Esophagus muscularis mucosa (tissue), 4 donors: ENCODE results near the gene SETSIP. TPM values are rescaled to one million over a fixed set of nuclear protein-coding genes. Genes with fewer than 3 reads are reported as not detected.

Experiments
- DNase-seq: peaks from one replicate; pipeline ENCODE4 v3.0.0-alpha.2; 2017; ENCODE audit errors: extremely low spot score
- H3K27ac ChIP-seq, 4 donors: fragments of 200-600 bp; sonication (generic); replicated peaks in 1 of 4; 1 replicate in 3 of 4; 2 replicates in 1 of 4; pipeline ENCODE4 v1.5.1; 2016 to 2019; ENCODE audit warnings: mild to moderate bottlenecking in 1 of 4
- H3K27me3 ChIP-seq, 4 donors: fragments of 200-600 bp; sonication (generic); one replicate each; pipeline versions ENCODE4 v1.5.1 to v1.6.0; 2016 to 2019
- H3K36me3 ChIP-seq, 4 donors: fragments of 200-600 bp; sonication (generic); one replicate each; pipeline ENCODE4 v1.5.1; 2016 to 2019
- H3K4me1 ChIP-seq, 4 donors: fragments of 200-600 bp; sonication (generic); one replicate each; pipeline ENCODE4 v1.5.1; 2016 to 2019
- H3K4me3 ChIP-seq, 4 donors: fragments of 200-600 bp; sonication (generic); 1 replicate in 2 of 4; 2 replicates in 2 of 4; pipeline ENCODE4 v1.5.1; 2016 to 2019; ENCODE audit warnings: mild to moderate bottlenecking in 4 of 4, moderate library complexity in 1 of 4
- H3K9me3 ChIP-seq, 4 donors: fragments of 200-600 bp; sonication (generic); 1 replicate in 3 of 4; 2 replicates in 1 of 4; pipeline ENCODE4 v1.5.1; 2016 to 2019
- EP300 ChIP-seq: sonication (generic); formaldehyde crosslinking; IDR thresholded peaks from one replicate; pipeline ENCODE4 v1.6.1; 2017; ENCODE audit warnings: antibody characterized with exemption
- POLR2A ChIP-seq: fragments of 450-650 bp; IDR thresholded peaks from one replicate; pipeline ENCODE4 v1.6.1; 2017; ENCODE audit warnings: antibody characterized with exemption, moderate library complexity, mild to moderate bottlenecking, low read depth
- POLR2AphosphoS5 ChIP-seq, 2 donors: sonication (generic); formaldehyde crosslinking; IDR thresholded peaks; one replicate each; pipeline ENCODE4 v1.6.1; 2017; ENCODE audit warnings: antibody characterized with exemption in 2 of 2
- WGBS: methylation state at CpG from one replicate; pipeline ENCODE4 v1.1.5; 2018; 5-methylcytosine and 5-hydroxymethylcytosine counted together
- intact Hi-C: fragments of 100-400 bp; cut with DNase I; formaldehyde crosslinking; loops from one replicate; pipeline ENCODE4 v1.15.1; 2023
- total RNA-seq, 4 donors: library from RNA; depleted of rRNA; stranded (reverse); fragments of >200 nt; gene quantifications; one replicate each; pipeline versions ENCODE4 v1.1.0 to v1.2.1, GENCODE V29; 2016
- TF ChIP-seq, protein P1 (sequence below), 3 experiments: fragments of 200-600 bp in 2 of 3; fragments of 450-650 bp in 1 of 3; sonication (generic) in 2 of 3; IDR thresholded peaks; one replicate each; pipeline ENCODE4 v1.5.1; 2017 to 2019; ENCODE audit warnings: antibody characterized with exemption in 3 of 3, mild to moderate bottlenecking in 2 of 3, moderate library complexity in 1 of 3

The SETSIP gene, protein sequence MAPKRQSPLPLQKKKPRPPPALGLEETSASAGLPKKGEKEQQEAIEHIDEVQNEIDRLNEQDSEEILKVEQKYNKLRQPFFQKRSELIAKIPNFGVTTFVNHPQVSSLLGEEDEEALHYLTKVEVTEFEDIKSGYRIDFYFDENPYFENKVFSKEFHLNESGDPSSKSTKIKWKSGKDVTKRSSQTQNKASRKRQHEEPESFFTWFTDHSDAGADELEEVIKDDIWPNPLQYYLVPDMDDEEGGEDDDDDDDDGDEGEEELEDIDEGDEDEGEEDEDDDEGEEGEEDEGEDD
- not detected for total RNA-seq

DNA sequence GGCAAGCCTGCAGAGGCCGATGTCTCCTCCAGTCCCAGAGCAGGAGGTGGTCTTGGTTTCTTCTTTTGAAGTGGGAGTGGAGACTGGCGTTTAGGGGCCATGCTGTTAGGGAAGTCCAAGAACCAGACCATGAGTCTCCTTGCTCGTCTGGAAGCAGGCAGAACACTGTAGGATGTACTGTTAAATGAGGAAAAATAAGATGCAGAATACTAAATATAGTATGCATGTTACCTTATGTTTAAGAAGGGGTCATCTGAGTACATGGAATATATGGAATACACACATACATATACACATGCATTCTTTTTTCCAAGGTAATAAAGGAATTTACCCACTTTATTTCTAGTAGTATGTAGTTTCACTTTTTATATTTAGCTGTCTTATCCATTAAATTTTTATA lies at the start of gene SETSIP:
Gene SETSIP, minus strand, starts transcription at position 101 of the 400 bp plus-strand sequence. Its CDS starts 0 bp downstream, at position 101.
- Histone ChIP-seq H3K9me3 (no peaks in the 10 kb centered on the region), H3K4me3 (no peak within 1 kb of the TSS), H3K27ac (no peak within 1 kb of the TSS), H3K36me3 (no peaks in the 10 kb centered on the region), H3K27me3 (no peaks in the 10 kb centered on the region), H3K4me1 (peaks cover 0 to 7% (median 6%) of the 10 kb centered on the region in 4 donors)
- WGBS: 86% methylated on average over 3 of the region's 3 CpGs
- intact Hi-C loops: no loop called here
- DNase-seq: no peak
- no peak for TF ChIP-seq POLR2AphosphoS5 (IDR thresholded peaks at IDR 0.05)
- TF ChIP-seq, protein P1, sequence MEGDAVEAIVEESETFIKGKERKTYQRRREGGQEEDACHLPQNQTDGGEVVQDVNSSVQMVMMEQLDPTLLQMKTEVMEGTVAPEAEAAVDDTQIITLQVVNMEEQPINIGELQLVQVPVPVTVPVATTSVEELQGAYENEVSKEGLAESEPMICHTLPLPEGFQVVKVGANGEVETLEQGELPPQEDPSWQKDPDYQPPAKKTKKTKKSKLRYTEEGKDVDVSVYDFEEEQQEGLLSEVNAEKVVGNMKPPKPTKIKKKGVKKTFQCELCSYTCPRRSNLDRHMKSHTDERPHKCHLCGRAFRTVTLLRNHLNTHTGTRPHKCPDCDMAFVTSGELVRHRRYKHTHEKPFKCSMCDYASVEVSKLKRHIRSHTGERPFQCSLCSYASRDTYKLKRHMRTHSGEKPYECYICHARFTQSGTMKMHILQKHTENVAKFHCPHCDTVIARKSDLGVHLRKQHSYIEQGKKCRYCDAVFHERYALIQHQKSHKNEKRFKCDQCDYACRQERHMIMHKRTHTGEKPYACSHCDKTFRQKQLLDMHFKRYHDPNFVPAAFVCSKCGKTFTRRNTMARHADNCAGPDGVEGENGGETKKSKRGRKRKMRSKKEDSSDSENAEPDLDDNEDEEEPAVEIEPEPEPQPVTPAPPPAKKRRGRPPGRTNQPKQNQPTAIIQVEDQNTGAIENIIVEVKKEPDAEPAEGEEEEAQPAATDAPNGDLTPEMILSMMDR (IDR thresholded peaks at IDR 0.05): no peak
- no peak for TF ChIP-seq POLR2A
- no peak for TF ChIP-seq EP300

DNA sequence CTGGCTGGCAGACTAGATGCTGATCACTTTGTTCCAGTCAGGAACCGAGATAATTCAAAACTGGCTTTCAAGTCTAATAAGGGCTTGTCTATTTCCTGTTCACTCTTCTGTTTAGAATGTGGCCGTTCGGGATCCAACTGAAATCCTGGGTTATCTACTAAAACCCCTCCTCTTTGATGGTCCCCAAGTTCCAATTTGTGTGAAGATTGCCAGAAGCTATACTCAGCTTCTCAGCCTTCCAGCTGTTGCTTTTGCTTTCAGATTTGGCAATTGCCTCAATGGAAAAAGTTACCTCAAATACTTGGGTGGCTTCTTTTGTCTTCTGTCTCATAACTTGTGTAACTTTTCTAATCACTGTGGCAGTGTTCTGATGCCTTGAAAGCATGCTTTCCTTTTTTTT lies 48.7 kb upstream of the SETSIP start:
- intact Hi-C loops: no loop called here
- no peak for TF ChIP-seq POLR2AphosphoS5 (IDR thresholded peaks at IDR 0.05)
- no peak for TF ChIP-seq EP300
- TF ChIP-seq, protein P1 (IDR thresholded peaks at IDR 0.05): no peak
- no peak for TF ChIP-seq POLR2A

DNA sequence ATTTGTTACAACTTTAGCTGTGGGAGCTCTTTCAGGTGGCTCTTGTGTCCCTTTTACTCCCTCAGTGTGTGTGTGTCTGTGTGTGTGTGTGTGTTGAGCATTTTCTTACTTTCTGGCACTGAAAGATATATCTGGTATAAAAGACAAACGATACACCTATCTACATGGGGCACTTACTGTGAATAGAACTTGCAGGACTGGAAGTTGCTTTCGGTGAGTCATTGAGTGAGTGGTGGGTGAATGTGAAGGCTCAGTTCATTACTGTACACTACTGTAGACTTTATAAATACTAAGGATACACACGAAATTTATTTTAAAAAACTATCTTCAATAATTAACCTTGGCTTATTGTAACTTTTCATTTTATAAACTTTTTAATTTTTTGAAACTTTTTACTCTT lies 43.6 kb upstream of the SETSIP start:
- Histone ChIP-seq H3K4me1 (no peaks in the 10 kb centered on the region), H3K27me3 (no peaks in the 10 kb centered on the region), H3K27ac (no peak overlapping the region), H3K4me3 (no peak overlapping the region), H3K36me3 (peaks cover 0 to 5% (median 0%) of the 10 kb centered on the region in 4 donors), H3K9me3 (no peaks in the 10 kb centered on the region)
- TF ChIP-seq, protein P1 (IDR thresholded peaks at IDR 0.05): no peak
- TF ChIP-seq POLR2AphosphoS5 (IDR thresholded peaks at IDR 0.05) (no peak), POLR2A (no peak), EP300 (no peak)
- WGBS: 81% methylated on average over 3 of the region's 3 CpGs
- DNase-seq: no peak
- intact Hi-C loops: no loop called here

More for the DNA sequence above, 48.7 kb upstream of the SETSIP start:
- Histone ChIP-seq H3K27me3 (no peaks in the 10 kb centered on the region), H3K9me3 (no peaks in the 10 kb centered on the region), H3K36me3 (peaks cover 0 to 3% (median 0%) of the 10 kb centered on the region in 4 donors), H3K27ac (no peak overlapping the region), H3K4me3 (no peak overlapping the region), H3K4me1 (peaks cover 0 to 4% (median 0%) of the 10 kb centered on the region in 4 donors)
- WGBS: 55% methylated on average over 3 of the region's 3 CpGs
- no peak for DNase-seq

DNA sequence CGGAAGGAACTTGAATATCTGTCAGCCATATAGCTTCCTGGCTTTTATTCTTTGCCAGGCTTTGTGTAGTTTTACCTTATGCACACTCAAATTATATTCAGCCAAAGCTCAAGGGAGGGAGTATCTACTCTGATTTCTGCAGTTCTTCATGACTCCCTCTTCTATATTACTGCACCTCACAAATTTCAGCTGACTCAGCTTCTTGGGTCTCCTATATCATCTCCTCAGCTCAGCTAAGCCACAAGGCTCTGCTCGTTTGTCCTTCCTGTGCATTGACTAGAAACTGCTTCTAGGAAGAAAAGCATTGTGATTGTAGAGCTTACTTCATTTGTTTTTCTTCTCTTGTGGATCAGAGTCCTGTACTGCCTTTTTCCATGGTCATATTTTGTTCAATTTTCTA lies 42.3 kb upstream of the SETSIP start:
- peaks cover 0 to 5% (median 0%) of the 10 kb centered on the region in 4 donors for H3K36me3 ChIP-seq
- no peaks in the 10 kb centered on the region for H3K9me3 ChIP-seq
- H3K4me3 ChIP-seq: no peak overlapping the region
- H3K27ac ChIP-seq: no peak overlapping the region
- no peak for DNase-seq
- no peaks in the 10 kb centered on the region for H3K27me3 ChIP-seq
- WGBS: 65% methylated on average over 2 of the region's 2 CpGs
- TF ChIP-seq, protein P1 (IDR thresholded peaks at IDR 0.05): no peak
- TF ChIP-seq POLR2A: no peak
- no peak for TF ChIP-seq POLR2AphosphoS5 (IDR thresholded peaks at IDR 0.05)
- TF ChIP-seq EP300: no peak
- no peaks in the 10 kb centered on the region for H3K4me1 ChIP-seq
- intact Hi-C loops: no loop called here
